ENCODE measurements around the gene CCDC157. TPM values are rescaled to one million over a fixed set of nuclear protein-coding genes. Genes with fewer than 3 reads are reported as not detected.

The CCDC157 gene
- total RNA-seq, 1 donor from 2014 or later: 9.3 TPM

- Mint-ChIP-seq H3K36me3 (ENCODE audit: low read depth) (no peaks in the 10 kb centered on the region), H3K27me3 (ENCODE audit: low read depth) (no peaks in the 10 kb centered on the region), H3K4me1 (peaks cover 14% of the 10 kb centered on the region), H3K27ac (ENCODE audit: unreplicated experiment) (peak overlapping the region; percentile 79), H3K9me3 (no peaks in the 10 kb centered on the region), H3K4me3 (no peak overlapping the region)
- no peak for DNase-seq (ENCODE audit: low read depth, low spot score)
- TF ChIP-seq CTCF (conservative IDR thresholded peaks at IDR 0.05): no peak
Observed at GRCh38 chr22:30315962-30316576, 40.7 kb upstream of the CCDC157 start.

- no peaks in the 10 kb centered on the region for H3K36me3 Mint-ChIP-seq (ENCODE audit: low read depth)
- H3K27ac Mint-ChIP-seq (ENCODE audit: unreplicated experiment): no peak overlapping the region
- no peak for DNase-seq (ENCODE audit: low read depth, low spot score)
- no peaks in the 10 kb centered on the region for H3K9me3 Mint-ChIP-seq
- peaks cover 7% of the 10 kb centered on the region for H3K4me1 Mint-ChIP-seq
- H3K27me3 Mint-ChIP-seq (ENCODE audit: low read depth): no peaks in the 10 kb centered on the region
- TF ChIP-seq CTCF (conservative IDR thresholded peaks at IDR 0.05): no peak
- no peak overlapping the region for H3K4me3 Mint-ChIP-seq
Observed at GRCh38 chr22:30317778-30318177, 39.0 kb upstream of the CCDC157 start.

- Mint-ChIP-seq H3K36me3 (ENCODE audit: low read depth) (no peaks in the 10 kb centered on the region), H3K4me1 (peaks cover 5% of the 10 kb centered on the region), H3K9me3 (no peaks in the 10 kb centered on the region), H3K4me3 (no peak overlapping the region), H3K27ac (ENCODE audit: unreplicated experiment) (no peak overlapping the region), H3K27me3 (ENCODE audit: low read depth) (no peaks in the 10 kb centered on the region)
- DNase-seq (ENCODE audit: low read depth, low spot score): no peak
- TF ChIP-seq CTCF (conservative IDR thresholded peaks at IDR 0.05): no peak
Observed at GRCh38 chr22:30318799-30319419, 37.9 kb upstream of the CCDC157 start.

GRCh38 chr22:30320021-30320556, 36.7 kb upstream of the CCDC157 start:
- DNase-seq (ENCODE audit: low read depth, low spot score): no peak
- Mint-ChIP-seq H3K36me3 (ENCODE audit: low read depth) (no peaks in the 10 kb centered on the region), H3K27me3 (ENCODE audit: low read depth) (no peaks in the 10 kb centered on the region), H3K4me1 (peaks cover 8% of the 10 kb centered on the region), H3K9me3 (no peaks in the 10 kb centered on the region), H3K4me3 (no peak overlapping the region), H3K27ac (ENCODE audit: unreplicated experiment) (no peak overlapping the region)
- TF ChIP-seq CTCF (conservative IDR thresholded peaks at IDR 0.05): no peak

- H3K36me3 Mint-ChIP-seq (ENCODE audit: low read depth): no peaks in the 10 kb centered on the region
- no peak overlapping the region for H3K4me3 Mint-ChIP-seq
- peaks cover 19% of the 10 kb centered on the region for H3K4me1 Mint-ChIP-seq
- DNase-seq (ENCODE audit: low read depth, low spot score): no peak
- H3K27ac Mint-ChIP-seq (ENCODE audit: unreplicated experiment): no peak overlapping the region
- no peaks in the 10 kb centered on the region for H3K9me3 Mint-ChIP-seq
- no peaks in the 10 kb centered on the region for H3K27me3 Mint-ChIP-seq (ENCODE audit: low read depth)
- no peak for TF ChIP-seq CTCF (conservative IDR thresholded peaks at IDR 0.05)
Observed at GRCh38 chr22:30321461-30321860, 35.3 kb upstream of the CCDC157 start.
